NCI-H510A treated with DMSO at 0.1 percent for 48 hours (cell line): Measurements from ENCODE around the gene ABCB9.
"Not testable (repeated sequence)": the region's sequence is repeated elsewhere in the genome, so short reads cannot be mapped to it uniquely, and the experiment has no call there.

Source experiments
- DNase-seq: peaks from one replicate; lab custom pipeline; 2025; lab: John Stamatoyannopoulos, UW

Gene ABCB9

GRCh38 chr12:122937622-122938091, 28.6 kb downstream of the ABCB9 start:
- DNase-seq, result no peak

DNA sequence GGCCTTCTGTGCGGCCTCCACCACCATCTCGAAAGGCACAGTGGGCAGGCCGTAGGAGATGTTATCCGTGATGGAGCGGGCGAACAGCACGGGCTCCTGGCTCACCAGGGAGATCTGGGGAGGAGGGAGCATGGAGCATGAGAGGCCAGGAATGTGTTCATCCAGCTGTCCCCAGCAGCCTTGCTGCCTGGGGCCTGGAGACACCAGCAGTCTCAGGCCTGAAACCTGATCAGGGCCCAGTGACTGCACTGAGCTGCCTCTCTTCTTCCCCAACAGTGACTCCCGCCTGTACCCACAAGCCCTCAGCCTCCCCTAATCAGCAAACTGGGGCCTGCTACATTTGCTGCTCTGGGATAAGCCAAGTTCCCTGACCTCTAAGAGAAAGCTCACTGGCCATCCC, 30.9 kb downstream of the ABCB9 start:
- DNase-seq, result no peak

GRCh38 chr12:122934722-122935121, 31.5 kb downstream of the ABCB9 start:
- no peak for DNase-seq

DNA sequence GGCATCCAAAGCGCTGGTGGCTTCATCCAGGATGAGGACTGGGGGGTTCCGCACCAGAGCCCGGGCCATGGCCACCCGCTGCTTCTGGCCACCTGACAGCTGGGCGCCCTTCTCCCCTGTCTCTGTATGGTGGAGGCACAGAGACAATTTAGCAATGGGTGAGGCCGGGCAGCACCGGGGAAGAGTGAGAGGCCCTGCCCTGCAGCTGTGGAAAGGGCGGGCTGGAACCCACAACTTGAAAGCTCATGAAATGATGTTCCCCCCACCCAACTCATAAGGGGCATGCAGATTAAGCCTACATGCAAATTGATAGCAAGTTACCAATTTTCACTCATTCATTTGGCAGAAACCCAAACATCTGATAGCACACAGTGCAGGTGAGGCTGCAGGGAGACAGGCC, 34.1 kb downstream of the ABCB9 start:
- no peak for DNase-seq

GRCh38 chr12:122929812-122930211, 36.5 kb downstream of the ABCB9 start:
- no peak for DNase-seq

DNA sequence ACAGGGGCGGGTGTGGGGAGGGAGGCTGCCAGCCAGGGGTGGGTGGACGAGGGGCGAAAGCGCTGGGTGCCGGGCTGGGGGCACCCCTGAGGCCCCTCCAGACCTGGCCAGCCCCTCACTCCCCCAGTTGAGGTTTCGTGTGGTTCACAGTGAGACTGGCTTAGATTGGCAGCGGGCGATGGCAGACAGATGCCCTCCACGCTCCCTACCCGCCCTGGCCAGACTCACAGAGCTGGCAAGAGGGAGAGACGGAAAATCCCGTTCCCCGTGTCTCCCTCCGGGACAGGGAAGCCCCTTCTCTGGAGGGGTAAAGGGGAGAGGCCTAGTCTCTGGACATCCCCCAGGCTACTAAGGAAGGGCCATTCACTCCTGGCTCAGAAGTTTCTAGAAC, 37.1 kb downstream of the ABCB9 start:
- DNase-seq, result no peak

DNA sequence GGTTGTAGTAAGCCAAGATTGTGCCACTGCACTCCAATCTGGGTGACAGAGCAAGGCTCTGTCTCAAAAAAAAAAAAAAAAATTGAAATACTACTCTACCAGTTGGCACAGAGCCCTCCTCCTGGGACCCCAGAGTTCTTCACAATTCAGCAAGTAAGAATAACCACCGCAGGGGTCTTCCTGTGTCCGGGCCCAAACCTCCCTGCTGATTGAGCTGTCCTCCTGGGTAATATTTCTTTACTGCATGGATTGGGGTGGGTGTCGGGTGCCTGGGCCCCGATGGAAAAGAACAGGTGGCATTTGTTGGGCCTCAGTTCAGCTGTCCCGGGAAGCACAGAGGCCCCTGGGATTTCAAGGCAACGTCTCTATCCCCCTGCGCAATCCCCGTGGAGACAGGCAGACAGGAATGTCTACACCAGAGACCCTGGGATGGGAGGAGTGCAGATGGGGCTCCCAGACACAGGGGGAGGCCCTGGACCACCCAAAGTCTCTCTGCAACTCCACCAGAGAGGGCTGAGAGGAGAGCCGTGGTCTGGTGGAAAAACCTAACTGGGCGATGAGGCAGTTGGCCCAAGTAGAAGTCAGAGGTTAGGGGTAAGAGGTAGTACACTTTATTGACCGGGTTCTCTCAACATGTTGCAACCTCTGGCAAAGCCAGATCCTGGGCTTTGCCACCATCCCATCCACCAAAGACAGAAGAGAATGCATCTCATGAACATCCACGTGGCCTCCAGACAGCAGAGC, 37.7 kb downstream of the ABCB9 start:
- no peak for DNase-seq

DNA sequence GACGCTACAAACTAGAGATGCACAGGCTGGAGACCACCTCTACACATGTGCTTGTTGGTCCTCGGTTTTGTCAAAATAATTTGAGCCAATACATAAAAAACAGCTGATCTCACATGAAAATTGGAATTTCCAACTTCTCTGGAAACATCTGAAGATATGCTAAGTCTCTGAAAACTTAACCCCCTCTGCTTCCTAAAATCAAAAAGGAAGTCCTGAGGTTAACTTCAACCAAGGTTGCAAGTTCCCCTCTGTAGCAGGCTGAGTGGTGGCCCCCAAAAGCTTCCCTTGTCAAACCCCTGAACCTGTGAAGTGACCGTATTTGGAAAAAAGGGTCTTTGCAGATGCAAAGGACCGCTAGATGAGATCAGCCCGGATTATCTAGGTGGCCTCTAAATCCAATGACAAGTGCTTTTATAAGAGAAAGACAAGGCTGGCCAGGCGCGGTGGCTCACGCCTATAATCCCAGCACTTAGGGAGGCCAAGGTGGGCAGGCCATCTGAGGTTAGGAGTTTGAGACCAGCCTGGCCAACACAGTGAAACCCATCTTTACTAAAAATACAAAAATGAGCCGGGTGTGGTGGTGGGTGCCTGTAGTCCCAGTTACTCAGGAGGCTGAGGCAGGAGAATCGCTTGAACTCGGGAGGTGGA, 38.4 kb downstream of the ABCB9 start:
- no peak for DNase-seq

DNA sequence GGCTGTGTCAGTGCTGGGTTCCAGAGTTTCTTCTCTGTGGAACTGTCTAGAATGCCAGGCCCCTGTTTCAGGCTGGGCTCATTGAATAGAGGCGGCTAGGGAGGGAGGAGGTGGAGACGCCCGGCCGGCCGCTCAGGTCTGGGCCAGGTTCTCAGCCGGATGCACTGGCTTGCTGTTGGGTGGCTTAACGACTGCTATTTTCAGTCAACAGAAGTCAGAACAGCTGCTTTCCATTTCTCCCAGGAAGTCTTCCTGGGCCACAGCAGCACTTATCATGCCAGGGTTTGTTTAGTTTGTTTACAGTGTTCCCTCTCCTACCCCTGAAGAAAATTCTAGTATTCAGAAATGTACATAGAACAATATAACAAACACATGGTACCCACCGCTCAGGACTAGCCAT, 44.3 kb downstream of the ABCB9 start:
- peak; percentile 26 for DNase-seq

DNA sequence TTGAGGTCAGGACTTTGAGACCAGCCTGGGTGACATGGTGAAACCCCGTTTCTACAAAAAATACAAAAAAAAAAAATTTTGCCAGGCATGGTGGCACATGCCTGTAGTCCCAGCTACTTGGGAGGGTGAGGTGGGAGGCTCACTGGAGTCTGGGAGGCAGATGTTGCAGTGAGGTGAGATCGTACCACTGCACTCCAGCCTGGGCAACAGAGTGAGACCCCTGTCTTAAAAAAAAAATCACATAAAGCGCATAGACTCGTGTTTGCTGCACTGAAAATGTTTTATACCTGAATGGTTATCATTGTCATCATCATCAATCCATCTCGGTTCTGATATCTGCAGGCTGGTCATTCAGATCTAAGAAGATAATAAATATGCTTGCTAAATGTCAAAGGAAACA, 45.6 kb downstream of the ABCB9 start:
- no peak for DNase-seq

DNA sequence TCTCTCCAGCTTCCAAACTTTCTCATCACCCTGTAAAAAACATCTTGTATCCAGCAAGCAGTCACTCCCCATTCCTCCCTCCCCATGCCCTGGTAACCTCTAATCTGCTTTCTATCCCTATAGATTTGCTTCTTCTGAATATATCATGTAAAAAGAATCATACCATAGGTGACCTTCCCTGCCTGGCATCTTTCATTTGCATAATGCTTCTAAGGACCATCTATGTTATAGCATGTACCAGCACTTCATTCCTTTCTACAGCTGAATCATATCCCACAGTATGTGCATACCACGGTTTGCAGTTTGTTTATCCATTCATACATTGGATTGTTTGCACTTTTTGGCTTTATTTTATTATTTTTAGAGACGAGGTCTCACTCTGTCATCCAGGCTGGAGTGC, 47.4 kb downstream of the ABCB9 start:
- DNase-seq, result no peak

DNA sequence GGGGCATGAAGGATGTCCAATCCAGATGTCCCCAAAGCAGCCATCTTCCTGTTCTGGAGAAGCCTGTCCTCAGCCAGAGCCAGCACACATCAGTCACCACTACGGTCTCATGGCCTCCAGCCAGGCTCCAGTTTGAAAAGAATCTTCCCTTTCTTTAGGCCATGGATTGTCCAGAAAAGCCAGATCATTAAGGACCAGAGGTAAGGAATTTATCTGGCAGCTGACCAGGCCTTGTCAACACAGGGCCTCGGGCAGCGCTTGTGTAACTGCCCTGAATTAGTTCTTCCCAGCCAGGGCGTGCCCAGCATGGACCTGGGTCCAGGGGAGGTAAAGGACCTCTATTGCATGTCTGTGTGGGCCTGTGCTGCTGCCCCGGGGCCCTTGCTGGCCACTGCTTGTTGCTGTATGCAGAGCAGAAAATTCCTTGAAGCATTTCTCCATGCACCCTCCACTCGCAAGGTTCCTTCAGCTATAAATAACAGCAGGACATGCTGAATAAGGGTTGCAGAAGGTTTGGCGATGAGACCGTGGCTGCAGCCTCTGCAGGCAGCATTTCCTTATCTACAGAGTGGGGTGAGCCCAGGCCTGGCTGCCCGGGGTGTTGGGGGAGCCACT, 48.6 kb downstream of the ABCB9 start:
- no peak for DNase-seq

DNA sequence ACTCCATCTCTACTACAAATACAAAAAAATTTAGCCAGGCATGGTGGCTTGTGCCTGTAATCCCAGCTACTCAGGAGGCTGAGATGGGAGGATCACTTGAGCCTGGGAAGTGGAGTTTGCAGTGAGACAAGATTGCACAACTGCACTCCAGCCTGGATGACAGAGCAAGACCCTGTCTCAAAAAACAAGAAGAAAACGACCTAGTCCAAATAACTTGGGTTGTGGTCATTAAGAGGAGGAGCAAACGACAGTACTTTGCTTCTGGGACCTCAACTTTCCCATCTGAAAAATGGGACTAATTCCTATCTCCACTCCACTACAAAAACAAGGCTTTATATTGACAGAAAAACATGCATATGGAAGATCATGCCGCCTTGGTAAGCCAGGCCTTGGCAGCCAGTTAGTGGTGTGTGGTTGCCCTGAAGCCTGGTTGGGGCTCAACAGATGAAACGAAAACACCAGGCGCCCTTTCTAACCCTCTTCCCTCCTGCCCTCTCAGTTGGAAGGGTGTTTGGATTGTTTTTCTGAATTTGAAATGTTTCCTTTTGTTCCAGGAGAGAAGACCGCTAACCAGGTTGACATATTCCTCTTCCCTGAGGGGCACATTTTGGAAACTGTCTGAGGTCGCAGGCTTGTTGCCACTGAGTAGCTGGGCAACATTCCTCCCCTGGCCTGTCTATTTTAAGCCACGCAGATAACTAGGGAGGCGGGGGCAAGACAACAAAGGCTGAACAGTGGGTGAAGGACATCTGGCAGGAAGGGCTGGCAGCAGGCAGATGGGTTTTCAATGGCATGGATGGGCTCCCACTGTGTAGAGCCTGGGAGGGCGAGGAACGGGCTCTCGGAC, 56.6 kb downstream of the ABCB9 start:
- DNase-seq, result peak; percentile 69

DNA sequence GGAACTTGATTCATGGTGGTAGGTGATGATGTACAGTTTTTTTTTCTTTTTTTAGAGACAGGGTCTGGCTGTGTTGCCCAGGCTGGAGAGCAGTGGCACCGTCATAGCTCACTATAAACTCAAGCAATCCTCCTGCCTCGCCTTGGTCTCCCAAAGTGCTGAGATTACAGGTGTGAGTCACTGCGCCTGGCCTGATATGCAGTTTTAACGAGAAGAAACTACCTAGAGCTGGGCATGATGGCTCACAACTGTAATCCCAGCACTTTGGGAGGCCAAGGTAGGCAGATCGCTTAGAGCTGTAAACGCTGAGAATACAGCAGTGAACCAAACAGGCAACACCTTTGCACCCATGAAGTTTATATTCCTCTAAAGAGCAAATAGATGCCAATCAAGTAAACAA, 57.3 kb downstream of the ABCB9 start:
- no peak for DNase-seq

- not testable (repeated sequence) for DNase-seq
Observed at GRCh38 chr12:122905258-122905657, 61.0 kb downstream of the ABCB9 start.

GRCh38 chr12:122903693-122904034, 62.6 kb downstream of the ABCB9 start:
- no peak for DNase-seq

DNA sequence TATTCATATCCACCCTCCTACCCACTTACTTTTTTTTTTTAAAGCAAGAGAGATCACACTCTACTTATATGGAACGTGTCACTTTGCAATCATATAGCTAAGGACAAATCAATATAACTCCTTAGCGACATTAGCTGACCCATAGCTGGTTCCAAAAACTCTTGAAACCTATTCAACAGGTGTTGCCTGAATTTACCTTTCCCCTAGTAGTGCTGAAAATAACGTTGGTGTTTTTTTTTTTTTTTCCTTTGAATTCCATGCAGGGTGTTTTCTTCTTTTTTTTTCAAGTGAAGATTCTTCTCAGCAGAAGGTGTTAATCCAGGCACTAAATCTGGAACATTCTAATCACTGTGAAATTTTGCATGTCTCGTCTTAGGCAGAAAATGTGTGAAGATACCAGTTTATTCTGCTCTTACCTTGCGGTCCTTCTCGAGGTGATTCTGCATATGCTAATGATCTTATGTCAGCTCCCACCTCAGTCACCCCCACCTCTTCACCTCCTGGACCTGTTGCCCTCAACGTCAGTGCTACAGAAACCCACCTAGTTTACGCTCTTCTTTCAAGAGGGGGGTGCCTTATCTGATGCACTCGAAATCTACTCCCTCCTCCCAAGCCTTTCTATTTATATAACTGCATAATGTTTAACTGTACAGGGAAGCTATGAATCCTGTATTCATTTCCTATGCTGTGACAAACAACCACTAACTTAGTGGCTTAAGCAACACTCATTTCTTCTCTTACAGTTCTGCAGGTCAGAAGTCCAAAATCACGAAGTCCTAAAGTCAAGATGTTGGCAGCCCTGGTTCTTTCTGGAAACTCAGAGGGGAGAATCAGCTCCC, 63.2 kb downstream of the ABCB9 start:
- DNase-seq, result no peak

DNA sequence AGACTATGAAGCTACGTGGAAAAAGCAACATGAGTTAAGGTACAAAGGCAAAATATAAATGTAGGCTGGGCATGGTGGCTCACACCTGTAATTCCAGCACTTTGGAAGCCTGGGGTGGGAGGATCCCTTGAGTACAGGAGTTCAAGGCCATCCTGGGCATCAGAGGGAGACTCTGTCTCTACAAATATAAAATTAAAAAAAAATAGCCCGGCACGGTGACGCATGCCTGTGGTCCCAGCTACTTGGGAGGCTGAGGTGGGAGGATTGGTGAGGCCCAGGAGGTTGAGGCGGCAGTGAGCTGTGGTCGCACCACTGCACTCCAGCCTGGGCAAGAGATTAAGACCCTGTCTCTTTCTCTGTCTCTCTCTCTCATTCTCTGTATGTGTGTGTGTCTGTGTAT, 66.4 kb downstream of the ABCB9 start:
- no peak for DNase-seq

- no peak for DNase-seq
Observed at GRCh38 chr12:122896662-122897061, 69.6 kb downstream of the ABCB9 start.

DNA sequence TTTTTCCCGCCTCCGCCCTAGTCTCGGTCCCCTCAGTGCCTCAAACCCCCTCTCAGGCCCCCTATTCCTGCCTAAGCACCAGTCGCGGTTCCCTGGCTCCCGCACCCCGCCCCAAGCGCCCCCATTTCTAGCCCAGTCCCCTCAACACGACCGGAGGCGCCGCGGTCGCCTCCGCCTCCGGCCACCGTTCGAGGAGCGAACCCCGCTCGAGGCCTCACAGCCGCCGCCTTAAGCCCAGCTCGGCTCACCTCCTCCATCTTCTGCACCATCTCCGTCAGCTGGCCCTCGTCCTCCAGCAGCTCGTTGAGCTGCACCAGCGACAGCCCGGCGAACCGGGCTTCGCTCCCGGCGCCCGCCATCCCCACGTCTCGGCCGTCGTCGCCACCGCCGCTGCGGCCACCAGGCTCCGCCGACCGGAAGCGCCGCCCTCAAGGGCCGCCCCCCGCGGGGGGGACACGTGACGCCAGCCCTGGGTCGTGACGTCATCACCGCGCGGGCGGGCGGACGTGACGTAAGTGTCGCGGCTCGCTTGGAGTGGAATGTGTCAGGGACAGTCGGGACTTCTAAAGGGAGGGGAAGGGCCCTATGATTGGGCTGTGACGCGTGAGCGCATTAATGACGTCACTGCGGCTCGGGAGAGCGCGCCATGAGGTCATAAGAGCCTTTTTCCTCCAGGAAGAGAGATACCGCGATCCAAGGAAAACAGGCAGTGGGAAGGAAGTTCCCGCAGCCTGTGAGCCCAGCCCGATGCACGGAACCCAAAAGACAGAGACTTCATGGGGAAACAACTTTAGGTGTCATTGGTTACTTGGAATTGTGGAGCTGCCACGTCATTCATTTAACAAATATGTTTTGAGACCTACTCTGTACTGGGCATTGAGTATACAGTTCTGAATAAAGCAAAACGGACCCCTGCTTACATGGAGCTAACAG, 70.3 kb downstream of the ABCB9 start, which contains the start of gene VPS37B:
VPS37B (minus strand) TSS at position 421 of the 933 bp plus-strand sequence; CDS start at position 359, 62 bp downstream.
- peak; percentile 79 for DNase-seq
